Stimulated activated CD4-positive, alpha-beta T cell treated with anti-CD3 and anti-CD28 coated beads, Interleukin-2, amount 100 ng/mL, for 4 hours (primary cell): ENCODE data around the gene BRINP2.
"Not testable (repeated sequence)": the region's sequence is repeated elsewhere in the genome, so short reads cannot be mapped to it uniquely, and the experiment has no call there.

Source experiments
- DNase-seq: peaks from one replicate; pipeline ENCODE4 v3.0.0-alpha.2; 2020; ENCODE audit warnings: low read depth

The BRINP2 gene

DNA sequence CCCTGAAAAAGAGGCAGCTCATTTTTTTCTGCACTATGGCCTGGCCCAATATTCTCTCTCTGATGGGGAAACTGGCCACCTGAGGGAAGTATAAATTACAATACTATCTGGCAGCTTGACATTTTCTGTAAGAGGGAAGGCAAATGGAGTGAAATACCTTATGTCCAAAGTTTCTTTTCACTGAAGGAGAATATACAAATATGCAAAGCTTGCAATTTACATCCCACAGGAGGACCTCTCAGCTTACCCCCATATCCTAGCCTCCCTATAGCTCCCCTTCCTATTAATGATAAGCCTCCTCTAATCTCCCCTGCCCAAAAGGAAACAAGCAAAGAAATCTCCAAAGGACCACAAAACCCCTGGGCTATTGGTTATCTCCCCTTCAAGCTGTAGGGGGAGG is 150.7 kb downstream of the BRINP2 start:
- not testable (repeated sequence) for DNase-seq

DNA sequence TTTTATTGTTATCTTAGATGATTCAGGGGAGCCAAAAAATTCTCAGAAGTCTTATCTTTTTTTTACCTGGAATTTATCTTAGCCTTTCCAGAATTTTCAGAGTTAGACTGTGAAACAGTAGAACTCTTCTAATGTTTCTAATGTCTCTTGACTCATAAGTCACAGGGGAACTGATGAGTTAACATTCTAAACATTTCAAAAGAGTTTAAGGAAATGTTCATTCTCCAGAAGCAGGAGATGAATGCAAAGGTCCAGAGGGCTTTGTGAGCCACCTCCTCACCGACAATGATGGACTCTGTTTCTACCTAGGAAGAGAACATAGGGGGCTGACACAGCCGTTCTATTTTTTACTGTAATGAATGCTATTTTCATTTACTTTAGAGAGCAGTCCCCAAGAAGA is 157.5 kb downstream of the BRINP2 start:
- DNase-seq, result no peak

DNA sequence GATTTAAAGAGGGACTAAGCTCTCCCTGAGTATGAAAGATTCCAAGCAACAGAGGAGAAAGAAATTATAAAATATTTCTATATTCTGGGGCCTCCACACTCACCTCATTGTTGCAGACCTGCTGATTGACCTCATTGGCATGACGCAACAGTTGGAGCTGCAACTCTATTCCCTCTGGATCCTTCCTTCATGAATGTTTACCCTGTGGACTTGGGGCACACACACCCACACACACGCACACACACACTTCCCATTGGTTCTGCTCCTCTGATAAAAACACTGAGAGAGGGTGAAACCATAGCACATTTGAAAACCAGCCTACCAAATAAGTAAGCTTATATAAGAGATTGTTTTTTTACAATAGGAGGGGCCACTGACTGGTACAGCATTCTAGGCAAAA is 159.1 kb downstream of the BRINP2 start:
- no peak for DNase-seq
